GM23338 (cell line): ENCODE data around the gene TMEM167B. TPM values are rescaled to one million over a fixed set of nuclear protein-coding genes. Genes with fewer than 3 reads are reported as not detected.

Experiments
- ATAC-seq: fragments of 200-7000 bp; cut with Tn5 transposase; 3 replicates; pipeline ENCODE4 v1.9.1; 2020
- DNase-seq: peaks from one replicate; pipeline ENCODE4 v3.0.0-alpha.2; 2015; ENCODE audit warnings: low spot score
- H2AFZ ChIP-seq: fragments of 200-600 bp; sonication (generic); 2 replicates; pipeline ENCODE4 v1.8.0; 2016; ENCODE audit warnings: antibody characterized with exemption, mild to moderate bottlenecking, moderate library complexity
- H3F3A ChIP-seq: fragments of 200-600 bp; sonication (generic); replicated peaks from 2 replicates; pipeline ENCODE4 v1.8.0; 2017; ENCODE audit warnings: antibody characterized with exemption, mixed run types, low read depth
- H3K27ac ChIP-seq: fragments of 200-600 bp; sonication (generic); 2 replicates; pipeline ENCODE4 v1.6.1; 2016; ENCODE audit warnings: low read depth
- H3K27me3 ChIP-seq: fragments of 200-600 bp; sonication (generic); 2 replicates; pipeline ENCODE4 v1.8.0; 2016; ENCODE audit warnings: mild to moderate bottlenecking, mixed run types, moderate library complexity; ENCODE audit not compliant: insufficient read depth
- H3K36me3 ChIP-seq: fragments of 200-600 bp; sonication (generic); 2 replicates; pipeline ENCODE4 v1.8.0; 2016; ENCODE audit warnings: mild to moderate bottlenecking; ENCODE audit not compliant: insufficient read depth
- H3K4me1 ChIP-seq: fragments of 200-600 bp; sonication (generic); 2 replicates; pipeline ENCODE4 v1.8.0; 2016; ENCODE audit warnings: mild to moderate bottlenecking, moderate library complexity; ENCODE audit not compliant: insufficient read depth
- H3K4me2 ChIP-seq: fragments of 200-600 bp; sonication (generic); 2 replicates; pipeline ENCODE4 v1.7.1; 2017; ENCODE audit warnings: mixed run types
- H3K4me3 ChIP-seq: fragments of 200-600 bp; sonication (generic); 2 replicates; pipeline ENCODE4 v1.6.1; 2016; ENCODE audit warnings: mixed run types
- H3K79me2 ChIP-seq: fragments of 200-600 bp; sonication (generic); replicated peaks from 2 replicates; pipeline ENCODE4 v1.8.0; 2017; ENCODE audit warnings: mild to moderate bottlenecking; ENCODE audit not compliant: insufficient read depth
- H3K9me2 ChIP-seq: fragments of 200-600 bp; sonication (generic); 2 replicates; pipeline ENCODE4 v1.8.0; 2017; ENCODE audit not compliant: insufficient read depth
- H4K20me1 ChIP-seq: fragments of 200-600 bp; sonication (generic); replicated peaks from 2 replicates; pipeline ENCODE4 v1.8.0; 2017; ENCODE audit warnings: mild to moderate bottlenecking; ENCODE audit not compliant: insufficient read depth
- H3K27ac Mint-ChIP-seq: 2 replicates; pipeline ENCODE4 v1.8.0; 2020; ENCODE audit warnings: inconsistent platforms, mild to moderate bottlenecking, moderate library complexity, mixed read lengths
- H3K27me3 Mint-ChIP-seq: 3 replicates; pipeline ENCODE4 v1.8.0; 2022; ENCODE audit warnings: low read depth, mild to moderate bottlenecking, moderate library complexity, mixed read lengths, inconsistent platforms; ENCODE audit not compliant: insufficient read depth, poor library complexity
- H3K36me3 Mint-ChIP-seq: 3 replicates; pipeline ENCODE4 v1.8.0; 2021; ENCODE audit warnings: low read depth, mild to moderate bottlenecking, inconsistent platforms, moderate library complexity, mixed read lengths
- H3K4me1 Mint-ChIP-seq: 3 replicates; pipeline ENCODE4 v1.8.0; 2020; ENCODE audit warnings: mild to moderate bottlenecking, inconsistent platforms, mixed read lengths
- H3K4me3 Mint-ChIP-seq: 3 replicates; pipeline ENCODE4 v1.8.0; 2021; ENCODE audit warnings: moderate library complexity, mild to moderate bottlenecking, inconsistent platforms, mixed read lengths
- H3K9me3 Mint-ChIP-seq: 3 replicates; pipeline ENCODE4 v1.8.0; 2020; ENCODE audit warnings: moderate library complexity, mild to moderate bottlenecking, inconsistent platforms, mixed read lengths
- EZH2 ChIP-seq: fragments of 200-600 bp; sonication (generic); IDR thresholded peaks from one replicate; pipeline ENCODE4 v1.8.0; 2017; ENCODE audit warnings: antibody characterized with exemption, mild to moderate bottlenecking, low read depth; ENCODE audit not compliant: unreplicated experiment
- EZH2phosphoT487 ChIP-seq: fragments of 200-600 bp; sonication (generic); IDR thresholded peaks from one replicate; pipeline ENCODE4 v1.8.1; 2018; ENCODE audit warnings: antibody characterized with exemption; ENCODE audit not compliant: unreplicated experiment
- JUNB ChIP-seq: IDR thresholded peaks from one replicate; pipeline ENCODE4 v1.6.1; 2016; ENCODE audit warnings: antibody characterized with exemption; ENCODE audit not compliant: unreplicated experiment
- NANOG ChIP-seq: IDR thresholded peaks from 2 replicates; pipeline ENCODE4 v1.6.1; 2016; ENCODE audit warnings: antibody characterized with exemption, borderline replicate concordance
- STAT1 ChIP-seq: IDR thresholded peaks from one replicate; pipeline ENCODE4 v1.6.1; 2016; ENCODE audit warnings: antibody characterized with exemption; ENCODE audit not compliant: unreplicated experiment
- ZNF114 ChIP-seq: fragments of 250-450 bp; sonication (Bioruptor Pico); IDR thresholded peaks from 2 replicates; pipeline ENCODE4 v1.5.0; 2020; ENCODE audit warnings: mild to moderate bottlenecking, moderate library complexity
- ZNF331 ChIP-seq: fragments of 250-450 bp; sonication (Bioruptor Pico); IDR thresholded peaks from 2 replicates; pipeline ENCODE4 v1.5.0; 2020; ENCODE audit warnings: low read depth, mild to moderate bottlenecking, moderate library complexity
- ZNF462 ChIP-seq: fragments of 250-450 bp; sonication (Bioruptor Pico); IDR thresholded peaks from 2 replicates; pipeline ENCODE4 v1.5.0; 2020; ENCODE audit warnings: mild to moderate bottlenecking, moderate library complexity
- polyA plus RNA-seq: library from polyadenylated mRNA; unstranded; fragments of >200 nt; fragmentation: Nextera tagmentation; extraction: Ambion mirVana; gene quantifications from 2 replicates; pipeline ENCODE4 v1.2.1, GENCODE V29; 2016
- total RNA-seq: library from RNA; depleted of rRNA; stranded (reverse); fragments of >200 nt; shearing (Covaris generic); gene quantifications from 2 replicates; pipeline ENCODE4 v1.2.3, GENCODE V29; 2014

TMEM167B gene
- total and polyA plus RNA-seq, 2 experiments from 2014 or later, result 9.8 to 10.7 TPM

- Histone ChIP-seq H3K27ac (no peak overlapping the region), H3K79me2 (no peaks in the 10 kb centered on the region), H3K4me2 (no peak overlapping the region), H3K36me3 (no peaks in the 10 kb centered on the region), H3K4me3 (no peak overlapping the region), H3F3A (peaks cover 1% of the 10 kb centered on the region; the same call in 1 of the 2 replicates), H3K27me3 (no peaks in the 10 kb centered on the region), H3K9me2 (no peaks in the 10 kb centered on the region), H4K20me1 (no peaks in the 10 kb centered on the region), H3K4me1 (no peaks in the 10 kb centered on the region), H2AFZ (0 out of 2 replicates have a peak overlapping the region, but pooled peaks have one; percentile 23)
- DNase-seq (no peak), ATAC-seq (no peak)
- Mint-ChIP-seq H3K27ac (no peak overlapping the region), H3K36me3 (no peaks in the 10 kb centered on the region; the same call in 2 of the 3 replicates), H3K9me3 (no peaks in the 10 kb centered on the region), H3K4me1 (peaks cover 4% of the 10 kb centered on the region; the same call in 2 of the 3 replicates), H3K4me3 (no peak overlapping the region), H3K27me3 (peaks cover 4% of the 10 kb centered on the region)
- TF ChIP-seq ZNF462 (CRISPR knock-in tag), result no peak
- TF ChIP-seq EZH2phosphoT487, result no peak
- TF ChIP-seq ZNF331 (CRISPR knock-in tag), result no peak
- no peak for TF ChIP-seq JUNB
- TF ChIP-seq NANOG, result no peak
- TF ChIP-seq EZH2, result no peak
- TF ChIP-seq STAT1, result no peak
- no peak for TF ChIP-seq ZNF114 (CRISPR knock-in tag)
Measured at GRCh38 chr1:109046671-109047070, 43.9 kb upstream of the TMEM167B start.
